ENCODE measurements around the gene HHLA2.

GRCh38 chr3:108328821-108329486, 32.6 kb downstream of the HHLA2 start:
- TF ChIP-seq POLR2A (IDR thresholded peaks at IDR 0.05) (no peak), CTCF (IDR thresholded peaks at IDR 0.05) (no peak)
